COLO829 (cell line): ENCODE measurements around the gene C1orf52.
A peak's percentile ranks its signal among the peaks of the same experiment; 100 is the strongest.
"Not testable (repeated sequence)": the region's sequence is repeated elsewhere in the genome, so short reads cannot be mapped to it uniquely, and the experiment has no call there.

Experiments
- DNase-seq: peaks from one replicate; pipeline ENCODE4 v3.0.0; 2012; ENCODE audit warnings: low spot score

Gene C1orf52

DNA sequence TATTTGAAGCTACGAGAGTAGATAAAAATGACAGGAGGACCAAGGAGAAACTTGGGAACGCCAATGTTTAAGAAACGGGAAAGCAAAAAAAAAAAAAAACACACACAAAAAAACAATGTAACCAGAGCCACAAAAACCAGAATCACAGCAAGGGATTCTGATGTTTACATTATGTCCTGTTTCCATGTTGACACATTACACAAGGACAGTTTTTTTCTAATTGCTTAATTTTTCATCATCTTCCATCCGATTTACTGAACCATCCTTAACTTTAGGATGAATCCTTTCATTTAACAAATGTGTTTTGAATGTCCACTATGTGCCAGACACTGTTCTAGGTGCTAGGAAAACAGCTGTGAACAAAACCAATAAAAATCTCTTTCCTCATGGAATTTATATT lies 18.3 kb upstream of the C1orf52 start:
- no peak for DNase-seq

DNA sequence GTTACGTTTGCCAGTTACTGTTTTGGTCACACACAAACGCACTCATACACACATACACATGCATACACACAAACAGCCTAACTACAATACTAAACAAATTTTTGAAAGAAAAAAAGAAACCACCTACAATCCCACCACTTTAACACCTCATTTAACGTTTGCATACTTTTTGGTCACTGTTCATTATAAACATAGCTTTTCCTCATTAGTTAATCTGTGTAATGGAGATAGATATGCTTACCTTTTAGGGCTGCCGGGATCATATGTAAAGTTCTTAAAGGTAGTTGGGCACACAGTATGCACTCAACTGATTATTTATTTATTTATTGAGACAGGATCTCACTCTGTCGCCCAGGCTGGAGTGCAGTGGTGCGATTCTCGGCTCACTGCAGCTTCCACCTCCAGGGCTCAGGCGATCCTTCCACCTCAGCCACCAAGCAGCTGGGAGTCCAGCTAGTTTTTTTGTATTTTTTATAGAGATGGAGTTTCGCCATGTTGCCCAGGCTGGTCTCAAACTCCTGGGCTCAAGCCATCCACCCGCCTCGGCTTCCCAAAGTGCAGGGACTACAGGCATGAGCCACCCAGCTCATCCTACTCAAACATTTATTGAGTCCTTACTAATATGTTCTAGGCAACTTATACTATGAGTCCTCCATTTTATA lies 17.6 kb upstream of the C1orf52 start:
- DNase-seq = no peak

DNA sequence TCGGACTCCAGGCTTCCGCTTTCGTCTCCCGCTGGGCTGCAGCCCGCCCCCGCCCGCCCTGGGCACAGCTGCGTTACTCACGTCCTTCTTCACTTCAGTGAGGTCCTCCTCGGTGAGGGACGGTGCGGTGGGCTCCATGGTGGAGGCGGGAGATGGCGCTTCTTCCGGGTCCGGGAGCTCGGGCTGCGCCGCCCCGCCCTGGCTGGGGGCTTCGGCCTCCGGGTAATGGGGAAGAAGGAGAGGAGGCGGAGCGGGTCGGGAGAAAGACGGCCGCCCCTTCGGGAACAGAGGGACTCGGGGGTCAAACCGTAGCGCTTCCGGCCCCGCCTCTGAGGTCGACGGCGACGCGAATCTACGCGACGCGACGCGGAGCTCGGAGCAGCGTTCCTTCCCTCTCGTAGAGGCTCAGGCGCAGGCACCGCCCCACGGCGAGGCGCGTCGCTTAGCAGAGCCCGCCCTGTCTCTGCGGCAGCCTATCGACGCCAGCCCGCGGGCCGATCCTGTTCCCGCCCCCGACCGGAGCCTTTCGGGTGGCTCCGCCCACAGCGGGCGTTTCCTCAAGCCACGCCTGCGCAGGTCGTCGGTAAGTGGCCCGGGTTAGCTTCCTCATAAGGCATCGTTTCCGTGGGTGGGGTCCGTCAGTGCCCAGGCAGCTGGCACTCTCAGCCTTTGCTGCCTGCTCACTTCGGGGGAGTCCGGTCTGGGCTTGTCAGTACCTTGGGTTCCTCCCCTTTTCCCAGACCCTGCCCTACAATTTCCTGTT lies 16.9 kb upstream of the C1orf52 start, which contains the start of gene BCL10:
BCL10 (minus strand) TSS at position 418 of the 763 bp plus-strand sequence; CDS start at position 138, 280 bp downstream.
- peak; percentile 94 for DNase-seq

DNA sequence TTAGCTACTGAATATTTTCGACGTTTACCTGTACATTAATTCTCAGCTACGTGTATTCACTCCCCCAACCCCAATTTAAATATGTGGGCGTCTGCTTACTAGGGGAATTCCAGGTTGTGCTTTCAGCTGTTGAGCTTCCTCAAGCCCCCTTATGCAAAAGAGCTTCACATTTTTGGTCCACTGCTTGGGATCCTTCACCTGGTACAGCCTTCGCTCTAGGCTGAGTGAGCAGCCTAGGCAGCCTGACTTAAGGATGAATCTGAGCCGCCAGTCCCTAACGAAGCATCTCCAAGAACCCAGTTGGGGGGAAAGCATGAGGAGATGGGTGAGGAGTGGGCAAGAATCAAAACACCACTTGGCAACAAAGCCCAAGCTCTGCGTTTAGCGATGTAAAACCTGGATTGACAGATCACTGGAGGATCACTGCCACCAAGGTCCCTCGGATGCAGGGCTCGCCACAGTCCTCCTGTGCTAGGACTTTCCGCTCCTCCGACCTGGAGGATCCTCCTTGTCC lies 16.3 kb upstream of the C1orf52 start:
- DNase-seq = no peak

DNA sequence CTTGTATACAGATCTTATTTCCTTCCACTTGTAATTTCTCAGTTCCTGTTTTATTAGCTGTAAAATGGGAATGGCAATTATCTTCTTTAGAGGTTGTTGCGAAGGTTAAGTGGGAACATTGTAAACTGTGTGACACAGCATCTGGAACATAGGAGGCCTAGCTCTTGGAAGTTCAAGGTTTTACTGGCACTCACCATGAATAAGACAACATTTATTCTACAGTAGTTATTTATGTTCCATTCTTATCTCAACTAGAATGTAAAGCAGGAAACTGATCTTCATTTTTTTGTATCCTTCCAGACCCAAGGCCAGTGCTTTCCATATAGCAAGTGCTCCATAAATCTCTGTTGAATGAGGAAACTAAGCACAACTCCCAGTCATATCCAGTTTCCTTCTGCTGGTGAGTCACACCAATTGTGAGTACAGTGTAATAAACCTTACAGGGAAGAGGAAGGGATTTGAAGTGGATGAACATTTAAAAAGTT lies 15.5 kb upstream of the C1orf52 start:
- DNase-seq = peak; percentile 53

DNA sequence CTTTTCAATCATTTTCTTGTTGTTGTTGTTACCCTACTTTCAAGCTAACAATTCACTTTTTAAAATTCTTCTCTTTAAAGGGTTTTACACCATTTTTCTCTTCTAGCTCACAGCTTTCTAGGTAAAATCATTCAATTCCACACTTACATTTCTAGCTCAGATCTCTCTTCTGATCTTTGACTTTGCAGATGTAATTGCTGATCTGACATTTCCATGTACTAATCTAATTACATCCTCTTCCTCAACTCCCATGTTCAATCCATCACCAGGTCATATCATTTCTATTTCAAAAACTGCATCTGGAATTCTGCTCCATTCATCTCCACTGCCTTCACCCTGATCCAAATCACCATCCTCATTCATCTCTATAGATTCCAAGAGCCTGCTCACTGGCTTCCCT lies 13.9 kb upstream of the C1orf52 start:
- no peak for DNase-seq

DNA sequence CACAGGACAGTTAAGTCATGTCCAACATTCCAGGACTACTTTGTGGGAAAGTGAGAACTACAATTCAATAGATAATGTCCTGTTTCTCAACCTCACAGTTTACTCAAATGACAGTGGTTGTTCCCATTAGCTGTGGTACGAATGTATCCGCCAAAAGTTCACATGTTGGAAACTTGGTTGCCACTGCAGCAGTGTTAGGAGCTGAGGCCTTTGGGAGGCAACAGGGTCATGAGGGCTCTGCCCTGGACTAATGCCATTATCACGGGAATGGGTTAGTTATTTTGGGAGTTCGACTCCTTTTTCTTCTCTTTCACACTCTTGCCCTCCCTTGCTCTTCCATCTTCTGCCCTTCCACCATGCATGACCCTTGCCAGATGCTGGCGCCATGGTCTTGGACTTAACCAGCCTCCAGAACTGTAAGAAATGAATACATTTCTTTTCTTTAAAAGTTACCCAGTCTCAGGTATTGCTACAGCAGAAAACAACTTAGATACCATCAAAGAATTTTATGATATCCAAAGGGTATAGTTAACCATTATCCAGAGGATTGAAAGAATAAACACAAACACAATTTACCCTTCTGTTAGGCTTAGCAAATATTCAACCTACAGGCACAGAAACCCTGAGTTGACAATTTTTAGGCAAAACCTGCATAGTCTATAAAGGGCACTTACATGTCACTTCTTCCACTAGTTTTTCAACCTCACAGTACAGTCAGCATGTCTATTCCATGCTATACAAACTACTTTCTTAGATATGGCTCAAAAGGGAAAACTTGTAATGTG lies 9.5 kb upstream of the C1orf52 start:
- DNase-seq = no peak

DNA sequence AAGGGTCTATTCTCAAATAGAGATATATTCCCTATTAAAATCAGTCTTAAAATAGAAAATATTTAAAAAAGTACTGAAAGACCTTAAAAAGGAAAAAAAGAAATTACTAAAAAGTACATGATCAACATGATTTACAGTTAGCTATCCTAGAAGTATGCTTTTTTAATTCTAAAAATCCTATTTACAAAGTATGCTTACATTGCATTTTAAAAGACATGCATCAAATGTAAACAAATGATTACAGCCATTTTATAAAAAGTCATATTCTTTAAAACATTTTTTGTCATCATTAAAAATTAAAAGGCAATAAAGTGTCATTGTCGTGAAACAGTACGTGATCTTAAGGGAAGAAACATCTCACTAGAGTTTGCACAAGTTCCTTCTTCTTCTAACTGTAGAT lies 7.9 kb upstream of the C1orf52 start:
- no peak for DNase-seq

DNA sequence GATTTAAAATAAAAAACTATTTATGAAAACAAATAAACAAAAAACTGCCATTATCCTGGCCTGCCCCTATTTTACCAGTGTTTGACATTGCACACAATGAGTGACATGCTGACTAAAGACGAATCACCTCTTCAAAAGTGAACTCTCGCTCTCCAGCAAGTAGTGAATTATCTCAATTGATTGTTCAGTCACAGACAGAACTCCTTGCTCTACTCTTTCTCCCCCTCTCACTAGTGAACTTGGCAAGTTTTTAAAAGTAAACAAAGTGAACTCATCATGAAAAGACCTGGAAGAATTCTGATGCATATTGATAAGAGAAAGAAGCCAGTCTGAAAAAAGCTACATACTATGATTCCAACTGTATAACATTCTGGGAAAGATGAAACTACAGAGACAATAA lies 4.7 kb upstream of the C1orf52 start:
- DNase-seq = no peak

DNA sequence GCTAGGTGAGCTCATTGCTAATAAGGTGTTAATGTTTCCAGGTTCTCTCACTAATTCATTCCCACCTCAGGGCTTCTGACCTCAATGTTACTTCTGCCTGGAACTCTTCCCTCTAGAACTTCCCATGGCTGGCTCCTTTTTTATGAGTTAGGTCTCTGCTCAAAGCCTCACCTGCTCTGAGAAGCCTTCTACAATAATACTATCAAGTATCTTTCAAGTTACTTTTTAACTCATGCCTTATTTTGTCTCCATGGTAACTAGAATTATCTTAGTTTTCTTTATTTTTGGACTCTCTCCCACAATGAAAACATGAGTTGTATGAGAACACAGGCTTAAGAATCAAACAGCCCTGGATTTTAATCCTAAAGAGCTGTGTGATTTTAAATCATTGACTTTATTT lies 3.5 kb upstream of the C1orf52 start:
- DNase-seq = no peak

DNA sequence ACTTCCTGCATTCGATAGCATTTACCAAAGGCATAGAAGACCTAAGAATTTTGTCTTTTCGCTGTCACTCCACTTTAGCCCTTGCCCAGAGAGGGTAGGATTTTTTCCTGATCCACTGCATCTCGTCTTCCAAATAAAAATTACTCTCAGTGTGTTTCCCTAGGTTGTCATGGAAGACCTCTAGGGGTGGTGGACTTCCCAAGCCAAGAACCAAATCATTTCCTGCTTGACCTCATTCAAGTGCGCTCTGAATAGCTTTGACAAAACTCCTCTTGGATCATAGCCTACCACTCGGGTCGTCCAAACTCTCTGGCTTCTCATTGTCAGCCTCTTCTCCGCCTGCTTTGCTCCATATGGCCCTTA lies 431 bp upstream of the C1orf52 start:
- no peak for DNase-seq

DNA sequence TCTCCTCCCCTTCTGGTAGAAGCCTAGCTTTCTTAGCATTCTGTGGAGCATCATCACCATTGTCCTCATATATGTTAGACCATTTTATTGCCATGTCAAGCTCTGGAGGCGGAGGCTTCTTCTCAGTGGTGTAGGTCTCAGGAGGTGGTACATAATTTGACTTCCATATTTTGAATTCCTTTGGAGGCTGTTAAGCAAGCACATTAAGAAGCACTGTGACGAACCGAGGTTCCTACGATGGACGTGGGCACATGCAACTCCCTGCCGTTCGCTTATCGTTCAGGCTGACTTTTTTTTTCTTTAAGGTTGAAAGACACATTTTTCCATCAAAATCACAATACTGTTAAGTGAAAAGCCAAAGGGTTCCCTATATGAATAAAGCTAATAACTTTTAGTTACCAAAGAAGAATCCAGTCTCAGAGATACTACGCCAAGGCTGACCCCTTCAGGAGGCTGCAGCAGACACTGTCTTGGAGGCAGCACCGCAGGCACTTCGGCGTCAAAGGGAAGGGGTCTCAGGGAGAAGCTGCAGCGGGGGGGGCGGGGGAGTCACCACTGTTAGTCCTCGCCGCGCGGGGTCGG lies 835 bp downstream of the C1orf52 start:
- no peak for DNase-seq

DNA sequence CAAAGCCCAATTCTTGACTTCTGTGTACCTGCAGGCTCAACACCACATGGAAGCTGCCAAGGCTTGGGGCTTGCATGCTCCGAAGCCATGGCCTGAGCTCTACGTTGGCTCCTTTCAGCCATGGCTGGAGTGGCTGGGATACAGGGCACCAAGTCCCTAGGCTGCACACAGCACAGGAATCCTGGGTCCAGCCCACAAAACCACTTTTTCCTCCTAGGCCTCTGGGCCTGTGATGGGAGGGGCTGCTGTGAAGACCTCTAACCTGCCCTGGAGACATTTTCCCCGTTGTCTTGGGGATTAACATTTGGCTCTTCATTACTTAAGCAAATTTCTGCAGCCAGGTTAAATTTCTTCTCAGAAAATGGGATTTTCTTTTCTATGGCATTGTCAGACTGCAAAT lies 10.4 kb downstream of the C1orf52 start:
- not testable (repeated sequence) for DNase-seq

DNA sequence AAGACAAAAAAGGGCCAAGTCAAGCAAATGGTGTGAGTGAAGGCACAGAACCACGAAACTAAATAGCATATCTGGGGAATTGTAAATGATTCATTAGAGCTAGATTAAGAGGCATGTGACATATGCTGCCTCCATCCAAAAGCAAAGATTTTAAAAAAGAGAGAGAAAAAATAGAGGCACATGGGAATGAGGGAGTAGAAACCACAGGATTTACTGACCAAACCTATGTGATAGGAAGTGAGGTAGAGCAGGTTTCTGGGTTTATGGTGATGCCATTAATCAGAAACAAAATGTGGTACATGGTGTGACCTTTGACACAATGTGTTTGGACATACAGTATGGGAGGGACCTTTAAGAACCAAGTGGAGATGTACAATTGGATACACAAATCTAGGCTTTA lies 13.6 kb downstream of the C1orf52 start:
- DNase-seq = no peak

DNA sequence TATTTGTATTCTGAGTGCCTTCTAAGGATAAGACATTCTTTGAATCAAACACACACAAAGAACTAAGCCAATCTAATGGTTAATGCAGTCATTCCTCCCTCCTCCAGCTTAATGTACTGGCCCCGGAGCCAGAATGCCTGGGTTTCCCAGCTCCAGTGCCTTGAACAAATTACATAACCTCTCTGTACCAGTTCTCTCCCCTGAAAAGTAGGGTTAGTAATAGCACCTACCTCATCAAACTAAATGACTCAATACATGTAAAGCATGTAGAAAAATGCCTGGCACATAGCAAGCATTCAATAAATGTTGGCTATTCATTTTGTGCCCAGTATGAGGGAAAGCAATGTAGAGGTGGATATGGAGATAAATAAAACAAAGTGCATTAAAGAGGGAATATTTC lies 14.0 kb downstream of the C1orf52 start:
- no peak for DNase-seq

DNA sequence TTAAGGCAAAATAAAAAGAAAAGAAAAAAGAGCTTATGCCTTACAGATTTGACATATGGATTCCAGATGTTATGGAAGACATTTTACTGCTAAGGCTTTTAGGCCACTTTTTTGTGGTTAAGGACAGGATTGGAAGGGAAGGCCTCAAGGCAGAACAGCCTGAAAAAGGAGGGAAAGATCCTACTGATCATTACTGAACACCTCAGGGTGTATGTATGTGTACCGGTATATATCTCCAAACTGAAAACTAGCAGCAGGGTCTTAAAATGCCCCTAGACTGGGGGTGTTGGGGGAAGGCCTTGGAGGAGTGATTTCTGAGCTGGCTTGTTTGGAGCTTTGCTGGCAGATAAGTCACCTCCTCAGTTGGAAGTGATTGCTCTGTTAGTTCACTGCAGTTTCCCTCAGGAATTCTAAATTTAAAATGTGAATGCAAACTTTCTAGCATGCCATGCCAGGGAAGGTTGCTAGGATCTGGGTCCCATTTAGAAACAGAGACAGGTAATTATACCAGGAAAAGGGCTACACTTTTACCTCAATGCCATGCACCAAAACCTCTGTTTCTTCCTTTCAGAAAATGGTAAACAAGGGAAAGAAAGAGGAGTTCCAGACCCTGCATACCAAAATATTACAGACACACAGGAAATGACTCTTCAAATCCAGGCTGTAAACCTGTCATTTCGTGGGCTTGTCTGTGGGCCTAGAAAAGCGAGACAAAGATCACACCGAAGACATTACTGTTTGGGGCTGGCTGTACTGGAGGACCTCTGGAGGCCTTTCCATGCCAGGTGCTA lies 15.0 kb downstream of the C1orf52 start:
- DNase-seq = no peak

DNA sequence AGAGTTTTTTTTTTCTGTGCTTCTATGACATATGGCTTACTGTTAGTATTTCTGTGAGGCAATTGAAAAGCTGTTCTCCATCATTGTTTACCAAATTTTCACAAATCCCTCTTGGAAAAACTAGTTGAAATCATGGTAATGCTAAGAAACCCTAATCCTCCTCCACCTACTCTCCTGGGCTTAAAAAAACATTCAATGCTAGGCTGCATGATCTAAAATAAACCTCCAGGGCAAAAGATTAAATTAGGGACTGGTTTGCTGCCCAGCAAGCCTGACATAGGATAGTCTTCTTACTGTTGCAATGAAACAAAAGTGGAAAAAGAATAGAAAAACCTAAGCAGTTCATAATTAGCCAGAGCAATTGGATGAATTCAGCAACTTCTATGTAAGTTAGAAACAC lies 16.1 kb downstream of the C1orf52 start:
- DNase-seq = no peak

DNA sequence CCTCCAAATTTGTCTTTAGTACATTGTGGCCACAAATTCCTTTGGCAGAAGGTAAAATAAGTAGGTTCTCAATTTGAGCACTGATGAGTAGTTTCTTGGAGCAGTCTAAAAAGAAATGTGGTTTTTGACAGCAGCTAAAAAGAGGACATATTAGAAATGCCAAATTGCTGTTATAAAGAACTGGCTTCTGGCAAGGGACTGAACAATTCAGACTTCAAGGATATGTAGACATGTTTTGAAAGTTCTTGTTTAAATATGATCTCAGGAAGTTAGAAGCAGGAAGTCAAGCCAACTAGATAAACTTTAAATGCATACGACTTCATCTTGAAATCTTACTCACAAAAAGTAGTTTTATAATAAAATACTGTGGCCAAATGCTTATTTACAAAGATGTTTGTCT lies 18.8 kb downstream of the C1orf52 start:
- DNase-seq = no peak

DNA sequence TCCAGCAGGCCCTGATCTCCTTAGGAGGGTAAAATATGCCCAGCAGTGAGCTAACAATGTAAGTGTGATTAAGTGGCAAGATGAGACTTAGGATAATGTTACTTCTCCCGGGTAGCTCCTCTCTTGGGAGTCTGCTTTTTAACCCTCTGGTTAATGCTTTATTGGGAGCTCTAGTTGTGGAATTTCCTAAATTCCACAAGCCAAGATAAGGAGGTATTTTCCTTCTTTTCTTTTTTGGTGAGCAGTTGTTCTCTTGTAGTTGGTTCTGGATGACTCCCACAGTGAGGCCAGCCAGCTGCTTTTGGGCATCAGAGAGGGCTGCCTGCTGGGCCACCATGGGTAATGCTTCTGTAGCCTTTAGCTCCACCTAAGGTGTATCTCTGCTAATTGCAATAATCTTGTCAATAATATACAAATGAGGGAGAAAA lies 19.3 kb downstream of the C1orf52 start:
- no peak for DNase-seq

DNA sequence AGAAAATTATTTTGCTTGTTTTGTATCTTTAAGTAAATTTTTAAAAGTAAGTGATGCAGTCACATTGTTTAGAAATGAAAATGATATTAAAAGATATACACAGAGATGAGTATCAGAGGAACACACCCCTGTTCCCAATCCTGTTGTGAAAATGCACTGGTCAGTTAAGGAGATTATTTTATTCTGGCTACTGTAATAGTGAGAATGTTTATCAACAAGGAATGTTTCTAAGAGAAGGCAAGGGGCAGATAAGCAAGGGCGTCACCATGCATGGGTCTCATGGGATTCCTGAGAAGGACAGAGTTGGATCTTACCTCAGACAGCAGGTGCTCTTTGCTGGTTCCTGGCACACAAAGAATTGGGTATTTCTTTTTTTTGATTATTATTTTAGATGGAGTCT lies 21.8 kb downstream of the C1orf52 start:
- no peak for DNase-seq

DNA sequence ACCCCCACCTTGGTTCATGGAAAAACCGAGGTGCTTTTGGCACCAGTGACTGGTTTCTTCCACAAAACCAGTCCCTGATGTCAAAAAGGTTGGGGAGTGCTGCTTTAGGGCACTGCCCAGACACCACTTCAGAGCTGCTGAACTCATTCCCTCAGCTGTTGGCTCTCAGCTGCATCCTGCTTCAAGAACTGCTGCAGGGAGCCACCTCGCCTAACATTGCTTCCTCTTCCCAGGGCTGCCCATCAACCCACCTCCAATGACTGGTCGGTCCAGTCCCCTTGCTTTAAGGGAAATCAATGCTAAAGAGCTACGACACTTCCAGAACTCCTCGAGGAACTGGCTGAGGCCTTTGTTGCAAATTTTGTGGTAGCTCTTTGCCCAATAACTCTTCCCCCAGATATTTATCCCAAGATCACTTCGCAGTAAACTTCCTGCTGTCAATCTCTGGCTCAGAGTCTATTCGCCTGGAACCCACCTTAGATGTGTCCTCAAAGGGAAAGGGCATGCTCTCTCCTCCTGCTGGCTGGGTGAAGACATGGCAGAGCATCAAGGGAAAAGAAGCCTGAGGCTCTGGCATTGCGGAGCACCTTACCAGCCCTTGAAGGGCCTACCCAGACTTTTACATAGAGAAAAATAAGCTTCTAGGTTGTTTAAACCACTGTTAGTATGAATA lies 29.0 kb downstream of the C1orf52 start:
- no peak for DNase-seq
